Stimulated activated CD8-positive, alpha-beta memory T cell treated with anti-CD3 and anti-CD28 coated beads, Interleukin-4, amount 100 ng/mL, for 48 hours (primary cell): ENCODE measurements around the gene SLC38A9.

Source experiments
- DNase-seq: peaks from one replicate; pipeline ENCODE4 v3.0.0-alpha.2; 2020

Gene SLC38A9

DNA sequence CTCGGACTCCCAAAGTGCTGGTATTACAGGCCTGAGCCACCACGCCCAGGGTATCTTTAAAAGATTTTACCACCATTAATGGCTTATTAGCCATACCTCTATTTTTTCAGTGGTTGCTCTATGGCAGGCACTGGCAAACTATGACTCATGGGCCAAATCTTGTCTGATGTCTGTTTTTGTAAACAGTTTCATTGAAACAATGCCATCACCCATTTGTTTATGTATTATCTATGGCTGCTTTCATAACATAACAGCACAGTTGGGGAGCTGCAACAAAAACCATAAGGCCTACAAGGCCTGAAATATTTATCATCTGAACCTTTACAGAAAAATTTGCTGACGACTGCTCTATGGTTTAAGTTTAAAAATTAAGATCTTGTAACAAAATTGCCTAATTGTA, 66.8 kb downstream of the SLC38A9 start:
- no peak for DNase-seq

DNA sequence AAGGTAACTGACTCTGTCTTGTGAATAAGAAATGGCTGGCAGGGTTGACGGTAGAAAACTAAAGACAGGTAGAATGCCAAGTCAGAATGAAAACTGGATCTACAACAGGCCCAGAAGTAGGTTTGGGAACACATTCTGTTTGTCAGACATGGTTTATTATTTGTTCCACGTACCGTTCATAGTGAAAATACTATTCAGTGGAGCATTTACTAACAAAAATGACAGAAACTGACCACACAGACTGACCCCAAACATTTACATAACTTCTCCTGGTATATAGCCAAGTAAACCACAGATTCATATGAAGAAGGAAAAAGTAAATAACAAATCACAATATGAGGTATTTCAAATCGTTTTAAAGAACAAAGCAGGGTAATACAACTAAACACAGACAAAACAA, 73.7 kb downstream of the SLC38A9 start:
- no peak for DNase-seq

- DNase-seq = no peak
These were observed 74.1 kb downstream of the SLC38A9 start for GRCh38 chr5:55638051-55638450.

DNA sequence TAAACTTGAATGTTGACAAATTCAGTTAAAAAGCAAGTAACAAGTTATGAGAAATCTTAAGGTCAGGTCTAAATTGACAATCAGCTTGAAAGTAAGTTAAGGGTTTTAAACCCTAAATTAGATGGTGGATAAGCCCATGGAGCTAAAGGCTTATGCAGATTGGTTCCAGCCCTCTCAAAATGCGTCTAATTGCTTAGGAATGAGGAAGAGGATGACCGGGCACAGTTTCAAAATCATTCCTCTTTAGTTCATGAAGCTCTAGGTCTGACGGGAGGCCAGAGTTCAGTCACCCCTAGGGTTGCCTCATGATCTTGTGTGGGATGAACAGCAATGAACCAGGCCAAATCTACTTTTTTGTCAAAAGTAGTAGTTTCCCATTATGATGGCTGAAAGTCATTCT, 75.4 kb downstream of the SLC38A9 start:
- DNase-seq = no peak

DNA sequence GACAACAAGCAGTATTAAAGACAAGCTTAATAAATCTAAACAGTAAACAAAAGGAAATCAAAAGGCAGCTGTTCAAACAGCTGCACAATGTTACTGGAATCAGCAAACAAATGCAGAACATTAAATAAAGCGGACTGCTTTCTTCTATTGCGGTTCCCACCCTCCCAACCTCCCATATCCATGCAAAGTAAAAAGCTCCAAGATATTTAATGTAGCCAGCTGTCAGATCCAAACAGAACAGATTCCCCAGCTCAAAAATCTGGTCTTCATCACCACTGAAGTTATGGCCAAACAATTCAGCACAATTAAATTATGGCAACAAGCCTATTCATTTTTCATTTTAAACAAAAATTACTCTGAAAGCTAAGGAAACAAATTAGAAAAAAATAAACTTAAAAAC, 75.9 kb downstream of the SLC38A9 start:
- no peak for DNase-seq

- DNase-seq = no peak
These were observed 77.3 kb downstream of the SLC38A9 start for GRCh38 chr5:55634866-55635265.

GRCh38 chr5:55634209-55634805, 77.8 kb downstream of the SLC38A9 start:
- DNase-seq = no peak

DNA sequence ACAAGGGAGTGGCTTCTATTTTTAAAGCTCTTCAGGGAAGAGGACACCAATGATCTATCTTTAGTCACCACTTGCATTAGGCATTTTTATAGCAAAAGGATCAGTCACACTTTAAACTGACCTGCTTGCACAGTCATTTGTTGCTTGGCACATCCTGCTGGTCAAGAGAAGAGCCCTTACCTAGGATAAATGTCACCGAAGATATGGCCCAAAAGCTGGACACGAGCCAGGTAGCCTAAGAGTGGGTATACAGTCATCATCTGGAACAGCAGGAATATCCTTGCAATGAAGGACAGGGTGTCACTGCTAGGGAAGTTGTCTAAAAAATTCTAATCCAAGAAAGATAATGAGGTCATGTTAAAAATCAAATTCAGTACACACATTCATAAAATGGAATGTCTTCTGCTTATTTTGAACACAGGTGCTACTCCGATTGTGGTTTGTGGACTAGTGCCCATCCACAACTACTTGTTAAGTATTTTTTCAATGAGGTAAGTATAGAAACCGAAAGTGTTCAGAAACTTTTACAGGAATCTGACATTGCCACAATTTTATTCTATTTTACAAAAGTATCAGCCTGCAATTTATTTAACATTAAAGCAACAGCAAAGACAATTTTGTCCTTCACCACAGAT, 78.4 kb downstream of the SLC38A9 start:
- no peak for DNase-seq

DNA sequence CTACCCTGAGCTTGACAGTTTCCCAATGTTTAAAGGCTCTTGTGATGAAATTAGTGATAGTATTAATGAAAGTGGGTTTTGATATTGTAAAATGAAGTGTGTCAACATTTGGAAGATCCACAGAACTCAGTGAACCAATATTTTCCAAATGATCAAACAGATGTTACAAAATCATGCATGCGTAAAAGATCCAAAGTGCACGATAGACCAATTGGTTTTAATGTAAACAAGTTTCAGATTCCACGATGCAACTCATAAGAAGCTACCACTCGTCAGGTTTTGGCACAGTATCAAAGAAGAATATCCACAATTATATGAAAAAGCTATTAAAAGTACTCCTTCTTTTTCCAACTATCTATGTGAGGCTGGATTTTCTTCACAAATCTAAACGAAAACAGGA, 82.3 kb downstream of the SLC38A9 start:
- no peak for DNase-seq

GRCh38 chr5:55626790-55627189, 85.3 kb downstream of the SLC38A9 start:
- no peak for DNase-seq

- no peak for DNase-seq
These were observed 86.2 kb downstream of the SLC38A9 start for GRCh38 chr5:55625913-55626312.

DNA sequence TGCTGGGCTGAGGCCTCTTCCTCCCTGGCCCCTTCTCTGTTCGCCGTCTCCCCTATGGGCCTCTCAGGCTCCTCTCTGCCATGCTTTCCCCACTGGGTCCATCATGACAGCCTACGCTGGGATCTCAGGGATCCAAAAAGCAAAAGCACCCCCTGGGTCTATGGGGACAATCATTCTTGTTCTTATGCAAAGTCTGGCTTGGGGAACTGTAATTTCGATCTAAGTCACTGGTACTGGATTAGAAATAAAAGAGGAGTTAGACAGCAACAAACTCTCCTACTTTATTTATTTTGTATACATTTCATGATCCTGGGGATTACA, 86.6 kb downstream of the SLC38A9 start:
- no peak for DNase-seq

DNA sequence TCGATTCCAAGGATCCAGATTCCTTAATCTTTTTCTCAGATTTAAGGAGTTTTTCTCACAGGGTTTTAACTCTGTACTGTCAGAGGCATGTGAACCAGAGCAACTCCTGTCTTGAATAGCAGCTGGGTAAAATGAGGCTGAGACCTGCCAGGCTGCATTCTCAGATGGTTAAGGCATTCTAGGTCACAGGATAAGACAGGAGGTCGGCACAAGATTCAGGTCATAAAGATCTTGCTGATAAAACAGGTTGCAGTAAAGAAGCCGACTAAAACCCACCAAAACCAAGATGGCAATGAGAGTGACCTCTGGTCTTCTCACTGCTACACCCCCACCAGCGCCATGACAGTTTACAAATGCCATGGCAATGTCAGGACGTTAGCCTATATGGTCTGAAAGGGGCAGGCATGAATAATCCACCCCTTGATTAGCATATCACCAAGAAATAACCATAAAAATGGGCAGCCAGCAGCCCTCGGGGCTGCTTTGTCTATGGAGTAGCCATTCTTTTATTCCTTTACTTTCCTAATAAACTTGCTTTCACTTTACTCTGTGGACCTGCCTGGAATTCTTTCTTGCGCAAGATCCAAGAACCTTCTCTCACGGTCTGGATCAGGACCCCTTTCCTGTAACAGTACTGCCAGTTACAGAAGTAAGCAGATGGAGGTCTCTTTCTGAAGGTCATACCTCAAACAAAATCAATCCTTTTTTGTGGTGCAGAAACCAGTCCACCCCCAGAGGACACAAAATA, 87.1 kb downstream of the SLC38A9 start:
- no peak for DNase-seq

GRCh38 chr5:55623789-55624188, 88.3 kb downstream of the SLC38A9 start:
- no peak for DNase-seq

DNA sequence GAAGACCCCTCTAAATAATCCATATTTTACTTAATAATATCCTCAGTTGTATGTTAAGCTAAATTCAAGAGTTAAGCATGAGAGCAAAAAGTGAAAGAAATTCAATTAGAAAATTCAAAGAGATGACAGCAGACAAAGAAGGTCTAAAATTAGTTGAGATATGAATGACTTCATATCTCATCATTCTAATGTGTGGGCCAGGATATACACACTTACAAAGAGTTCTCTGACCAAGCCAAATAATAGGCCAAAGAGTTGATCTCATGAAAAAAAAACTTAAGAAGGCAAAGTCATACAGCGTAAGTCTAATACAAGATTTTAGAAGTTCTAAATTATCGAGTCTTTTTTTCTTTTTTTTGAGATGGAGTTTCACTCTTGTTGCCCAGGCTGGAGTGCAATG, 89.7 kb downstream of the SLC38A9 start:
- DNase-seq = no peak

DNA sequence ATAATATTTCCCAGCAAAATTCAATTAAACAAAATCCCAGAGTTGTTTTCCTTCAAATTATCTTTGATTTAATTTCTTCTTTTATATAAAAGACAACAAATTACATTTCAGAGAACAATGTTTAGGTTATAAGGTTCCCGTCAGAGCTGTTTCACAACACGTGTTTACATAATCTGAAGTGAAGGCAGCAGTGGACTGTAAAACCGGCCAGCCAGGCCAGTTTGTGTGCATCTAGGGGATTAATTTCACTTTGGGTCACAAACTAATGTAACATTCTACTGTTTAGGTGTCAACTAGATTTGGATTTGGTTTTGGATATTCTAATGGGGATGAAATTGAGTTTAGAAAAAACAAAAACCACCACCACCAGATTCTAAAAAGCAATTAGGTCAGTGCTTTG, 90.9 kb downstream of the SLC38A9 start:
- DNase-seq = no peak

DNA sequence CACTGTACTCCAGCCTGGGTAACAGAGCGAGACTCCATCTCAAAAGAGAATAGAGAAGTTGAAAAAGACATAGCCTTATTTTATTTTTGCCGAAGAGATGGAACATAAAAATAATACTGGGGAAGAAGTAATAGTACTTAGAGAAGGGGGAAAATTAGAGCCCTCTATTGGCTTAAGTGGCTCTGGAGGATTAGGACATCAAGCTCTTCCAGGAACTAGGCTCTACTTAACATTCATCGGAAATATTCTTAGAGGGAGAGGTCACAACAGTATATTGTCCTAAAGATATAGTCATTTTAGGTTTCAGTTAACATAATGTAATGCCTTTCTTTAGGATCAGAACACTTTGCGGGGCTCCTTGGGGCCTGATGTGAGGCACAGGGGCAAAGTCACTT, 91.4 kb downstream of the SLC38A9 start:
- no peak for DNase-seq

DNA sequence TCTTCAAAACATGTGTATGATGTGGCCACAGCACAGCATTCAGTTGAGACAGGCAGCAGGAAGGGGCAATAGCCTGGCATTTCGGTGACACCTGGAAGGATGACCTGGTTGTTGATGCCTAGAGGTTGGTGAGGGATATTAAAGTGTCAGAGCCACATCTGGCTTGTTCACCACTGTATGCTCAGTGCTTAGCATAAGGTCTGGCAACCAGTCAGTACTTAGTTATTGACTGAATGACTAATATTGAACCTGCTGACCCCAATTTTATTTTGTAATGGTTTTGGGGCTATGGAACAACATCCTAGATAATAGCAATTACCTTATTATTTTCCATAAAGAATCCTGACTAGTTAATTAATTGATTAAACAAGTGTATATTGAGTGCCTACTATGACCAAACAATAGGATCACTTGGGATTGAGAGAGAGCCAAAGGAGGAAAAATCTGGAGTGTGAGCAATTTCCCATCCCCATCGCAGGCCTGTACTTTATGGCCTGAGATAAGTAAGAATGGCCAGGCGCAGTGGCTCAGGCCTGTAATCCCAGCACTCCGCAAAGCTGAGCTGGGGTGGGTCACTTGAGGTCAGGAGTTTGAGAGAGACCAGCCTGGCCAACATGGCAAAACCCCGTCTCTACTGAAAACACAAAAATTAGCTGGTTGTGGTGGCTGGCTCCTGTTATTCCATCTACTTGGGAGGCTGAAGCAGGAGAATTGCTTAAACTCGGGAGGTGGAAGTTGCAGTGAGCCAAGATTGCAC, 91.9 kb downstream of the SLC38A9 start:
- no peak for DNase-seq

- no peak for DNase-seq
These were observed 93.8 kb downstream of the SLC38A9 start for GRCh38 chr5:55618318-55618717.

GRCh38 chr5:55613112-55613868, 98.8 kb downstream of the SLC38A9 start:
- no peak for DNase-seq

- no peak for DNase-seq
These were observed 101.6 kb downstream of the SLC38A9 start for GRCh38 chr5:55610542-55610941.

- DNase-seq = no peak
These were observed 102.7 kb downstream of the SLC38A9 start for GRCh38 chr5:55609413-55609812.
